NT2/D1 (cell line): ENCODE measurements around the gene OTOGL.
"Not testable (repeated sequence)": the region's sequence is repeated elsewhere in the genome, so short reads cannot be mapped to it uniquely, and the experiment has no call there.

ENCODE experiments used
- DNase-seq: peaks from one replicate; pipeline ENCODE4 v3.0.0-alpha.2; 2011; ENCODE audit warnings: low read depth, low spot score
- H3K27me3 ChIP-seq: 2 replicates; pipeline ENCODE4 v1.6.0; 2011; ENCODE audit warnings: mild to moderate bottlenecking; ENCODE audit not compliant: insufficient read length, insufficient read depth
- H3K36me3 ChIP-seq: 2 replicates; pipeline ENCODE4 v1.6.1; 2011; ENCODE audit warnings: mild to moderate bottlenecking, low read length, mixed read lengths; ENCODE audit not compliant: insufficient read depth, insufficient read length
- H3K4me1 ChIP-seq: 2 replicates; pipeline ENCODE4 v1.5.1; 2011; ENCODE audit not compliant: insufficient read depth, insufficient read length
- H3K4me3 ChIP-seq: 2 replicates; pipeline ENCODE4 v1.5.1; 2011; ENCODE audit warnings: low read depth; ENCODE audit not compliant: insufficient read length
- H3K9ac ChIP-seq: 2 replicates; pipeline ENCODE4 v1.6.0; 2011; ENCODE audit warnings: low read depth; ENCODE audit not compliant: insufficient read length
- H3K9me3 ChIP-seq: 2 replicates; pipeline ENCODE4 v1.5.1; 2011; ENCODE audit warnings: mild to moderate bottlenecking, low read length; ENCODE audit not compliant: insufficient read depth
- SUZ12 ChIP-seq: IDR thresholded peaks from 2 replicates; pipeline ENCODE4 v1.6.1; 2011; ENCODE audit not compliant: insufficient read length, insufficient read depth; ENCODE audit errors: extremely low read depth
- YY1 ChIP-seq: IDR thresholded peaks from 2 replicates; pipeline ENCODE4 v1.6.1; 2011; ENCODE audit not compliant: insufficient read length, insufficient read depth
- ZNF274 ChIP-seq: IDR thresholded peaks from 2 replicates; pipeline ENCODE4 v1.6.1; 2011; ENCODE audit warnings: mild to moderate bottlenecking, low read depth, low read length

Gene OTOGL

GRCh38 chr12:80282761-80283160 is 183.4 kb downstream of the OTOGL start:
- Histone ChIP-seq H3K4me1 (no peaks in the 10 kb centered on the region), H3K36me3 (no peaks in the 10 kb centered on the region), H3K4me3 (no peak overlapping the region), H3K27me3 (no peaks in the 10 kb centered on the region), H3K9me3 (peaks cover 10% of the 10 kb centered on the region), H3K9ac (no peak overlapping the region)
- no peak for DNase-seq
- TF ChIP-seq ZNF274 (no peak), YY1 (no peak), SUZ12 (no peak)

GRCh38 chr12:80291108-80291754 is 191.9 kb downstream of the OTOGL start:
- no peaks in the 10 kb centered on the region for H3K27me3 ChIP-seq
- H3K4me3 ChIP-seq = no peak overlapping the region
- no peak overlapping the region for H3K9ac ChIP-seq
- H3K36me3 ChIP-seq = no peaks in the 10 kb centered on the region
- no peaks in the 10 kb centered on the region; the same call in 1 of the 2 replicates for H3K9me3 ChIP-seq
- TF ChIP-seq ZNF274 (no peak), SUZ12 (no peak), YY1 (no peak)
- DNase-seq = no peak
- H3K4me1 ChIP-seq = no peaks in the 10 kb centered on the region

GRCh38 chr12:80293347-80293746 is 194.0 kb downstream of the OTOGL start:
- Histone ChIP-seq H3K36me3 (no peaks in the 10 kb centered on the region), H3K27me3 (no peaks in the 10 kb centered on the region), H3K9me3 (no peaks in the 10 kb centered on the region; the same call in 1 of the 2 replicates), H3K9ac (no peak overlapping the region), H3K4me3 (no peak overlapping the region), H3K4me1 (no peaks in the 10 kb centered on the region)
- TF ChIP-seq ZNF274 (no peak), YY1 (no peak), SUZ12 (no peak)
- DNase-seq = no peak

GRCh38 chr12:80293759-80294158 is 194.4 kb downstream of the OTOGL start:
- Histone ChIP-seq H3K4me1 (no peaks in the 10 kb centered on the region), H3K4me3 (no peak overlapping the region), H3K36me3 (no peaks in the 10 kb centered on the region), H3K27me3 (no peaks in the 10 kb centered on the region), H3K9ac (no peak overlapping the region), H3K9me3 (no peaks in the 10 kb centered on the region)
- TF ChIP-seq SUZ12 = no peak
- no peak for TF ChIP-seq ZNF274
- no peak for TF ChIP-seq YY1
- DNase-seq = no peak

GRCh38 chr12:80299219-80299618 is 199.9 kb downstream of the OTOGL start:
- no peaks in the 10 kb centered on the region for H3K27me3 ChIP-seq
- H3K4me3 ChIP-seq = no peak overlapping the region
- H3K4me1 ChIP-seq = no peaks in the 10 kb centered on the region
- no peak for DNase-seq
- no peaks in the 10 kb centered on the region for H3K36me3 ChIP-seq
- no peaks in the 10 kb centered on the region for H3K9me3 ChIP-seq
- H3K9ac ChIP-seq = no peak overlapping the region
- TF ChIP-seq SUZ12 = no peak
- no peak for TF ChIP-seq ZNF274
- no peak for TF ChIP-seq YY1

- H3K9me3 ChIP-seq = no peaks in the 10 kb centered on the region
- no peaks in the 10 kb centered on the region for H3K36me3 ChIP-seq
- H3K4me3 ChIP-seq = no peak overlapping the region
- no peak for TF ChIP-seq YY1
- no peak for TF ChIP-seq SUZ12
- no peak for TF ChIP-seq ZNF274
- H3K9ac ChIP-seq = no peak overlapping the region
- H3K4me1 ChIP-seq = no peaks in the 10 kb centered on the region
- no peak for DNase-seq
- no peaks in the 10 kb centered on the region for H3K27me3 ChIP-seq
Observed at GRCh38 chr12:80299976-80300375, 200.6 kb downstream of the OTOGL start.

GRCh38 chr12:80307436-80307835 is 208.1 kb downstream of the OTOGL start:
- H3K9me3 ChIP-seq, H3K9ac ChIP-seq, H3K4me1 ChIP-seq, DNase-seq, H3K27me3 ChIP-seq, H3K4me3 ChIP-seq, H3K36me3 ChIP-seq: not testable (repeated sequence)

- Histone ChIP-seq H3K4me1 (no peaks in the 10 kb centered on the region), H3K27me3 (no peaks in the 10 kb centered on the region), H3K9ac (no peak overlapping the region), H3K36me3 (no peaks in the 10 kb centered on the region), H3K4me3 (no peak overlapping the region), H3K9me3 (no peaks in the 10 kb centered on the region)
- no peak for TF ChIP-seq SUZ12
- no peak for TF ChIP-seq ZNF274
- TF ChIP-seq YY1 = no peak
- DNase-seq = no peak
Observed at GRCh38 chr12:80313209-80313608, 213.9 kb downstream of the OTOGL start.
